Fibroblast of lung (primary cell): Measurements from ENCODE around the gene AGBL3. TPM values are rescaled to one million over a fixed set of nuclear protein-coding genes. Genes with fewer than 3 reads are reported as not detected.

Experiments
- DNase-seq, 2 donors: peaks; one replicate each; pipeline versions ENCODE4 v3.0.0 to v3.0.0-alpha.2; 2010; ENCODE audit warnings: low read depth in 2 of 2
- H2AFZ ChIP-seq: 2 replicates; pipeline ENCODE4 v1.5.1; 2012; ENCODE audit warnings: low read length, control low read depth, inconsistent platforms
- H3K27ac ChIP-seq: 2 replicates; pipeline ENCODE4 v1.5.1; 2011; ENCODE audit warnings: low read length, control low read depth; ENCODE audit not compliant: insufficient read depth
- H3K27me3 ChIP-seq: 2 replicates; pipeline ENCODE4 v1.5.1; 2011; ENCODE audit warnings: mild to moderate bottlenecking, low read length; ENCODE audit not compliant: control insufficient read depth, insufficient read depth
- H3K36me3 ChIP-seq: 2 replicates; pipeline ENCODE4 v1.5.1; 2011; ENCODE audit warnings: low read length; ENCODE audit not compliant: control insufficient read depth, insufficient read depth
- H3K4me1 ChIP-seq: 2 replicates; pipeline ENCODE4 v1.5.1; 2011; ENCODE audit warnings: low read length; ENCODE audit not compliant: control insufficient read depth, insufficient read depth; ENCODE audit errors: extremely low read depth
- H3K4me2 ChIP-seq: 2 replicates; pipeline ENCODE4 v1.5.1; 2011; ENCODE audit warnings: low read length, control low read depth; ENCODE audit not compliant: insufficient read depth; ENCODE audit errors: extremely low read depth
- H3K4me3 ChIP-seq, 4 experiments: fragments of 200-600 bp in 1 of 4; sonication (generic) in 1 of 4; replicated peaks in 1 of 4; 2 replicates each; pipeline ENCODE4 v1.5.1; 2011 to 2016; ENCODE audit warnings: low read length in 4 of 4, low read depth in 3 of 4, mild to moderate bottlenecking in 3 of 4, control low read depth in 2 of 4, inconsistent platforms in 1 of 4, mixed read lengths in 1 of 4; ENCODE audit not compliant: insufficient read depth in 1 of 4; ENCODE audit errors: control extremely low read depth in 1 of 4
- H3K79me2 ChIP-seq: 2 replicates; pipeline ENCODE4 v1.5.1; 2012; ENCODE audit warnings: mild to moderate bottlenecking, low read length, inconsistent platforms; ENCODE audit not compliant: control insufficient read depth, insufficient read depth
- H3K9ac ChIP-seq: 2 replicates; pipeline ENCODE4 v1.5.1; 2011; ENCODE audit warnings: mild to moderate bottlenecking, low read length, control low read depth; ENCODE audit not compliant: insufficient read depth
- H3K9me3 ChIP-seq: 2 replicates; pipeline ENCODE4 v1.5.1; 2012; ENCODE audit warnings: low read depth, low read length; ENCODE audit not compliant: control insufficient read depth, insufficient read depth
- H4K20me1 ChIP-seq: 2 replicates; pipeline ENCODE4 v1.5.1; 2011; ENCODE audit warnings: low read length; ENCODE audit not compliant: control insufficient read depth, insufficient read depth; ENCODE audit errors: extremely low read depth
- CTCF ChIP-seq, 2 donors: IDR thresholded peaks in 1 of 2; conservative IDR thresholded peaks in 1 of 2; 1 replicate in 1 of 2; 2 replicates in 1 of 2; pipeline ENCODE4 v1.5.1; 2011 to 2012; ENCODE audit warnings: low read length in 2 of 2, control low read depth in 1 of 2, inconsistent platforms in 1 of 2, low read depth in 1 of 2, mild to moderate bottlenecking in 1 of 2
- EZH2 ChIP-seq: IDR thresholded peaks from 2 replicates; pipeline ENCODE4 v1.5.1; 2012; ENCODE audit warnings: low read length, control low read depth, mild to moderate bottlenecking; ENCODE audit errors: missing control alignments
- polyA plus RNA-seq, 2 donors: library from polyadenylated mRNA; depleted of rRNA in 1 of 2; stranded (reverse) in 1 of 2; unstranded in 1 of 2; fragments of >200 nt; gene quantifications; 2 replicates each; pipeline ENCODE4 v1.2.1, GENCODE V29; 2011 to 2012; ENCODE audit warnings: missing spikeins in 1 of 2
- total RNA-seq: library from RNA; depleted of rRNA; stranded (reverse); fragments of >200 nt; gene quantifications from 2 replicates; pipeline ENCODE4 v1.2.1, GENCODE V29; 2014

Gene AGBL3
- total and polyA plus RNA-seq, 2 donors (not counting 1 experiment from before 2014, with no cell fraction given) = 0.56 to 1.3 TPM

GRCh38 chr7:134992626-134993179 is 6.4 kb downstream of the AGBL3 start:
- TF ChIP-seq CTCF (conservative IDR thresholded peaks at IDR 0.05 in 1 of 2, IDR thresholded peaks at IDR 0.05 in 1 of 2; ENCODE audit: low read depth in 1 of 2, low read length in 2 of 2) = no peak
- no peak for TF ChIP-seq EZH2
- Histone ChIP-seq H3K4me2 (peak overlapping the region; percentile 38), H3K4me1 (peaks cover 8% of the 10 kb centered on the region), H3K27ac (no peak overlapping the region), H3K9me3 (no peaks in the 10 kb centered on the region), H4K20me1 (no peaks in the 10 kb centered on the region), H3K27me3 (no peaks in the 10 kb centered on the region), H3K79me2 (no peaks in the 10 kb centered on the region), H3K9ac (no peak overlapping the region), H3K36me3 (no peaks in the 10 kb centered on the region), H3K4me3 (no peak overlapping the region), H2AFZ (peak overlapping the region; percentile 26)
- DNase-seq = peak; percentile 17 to 49

- no peaks in the 10 kb centered on the region for H3K79me2 ChIP-seq
- no peak overlapping the region for H3K4me2 ChIP-seq
- no peaks in the 10 kb centered on the region for H4K20me1 ChIP-seq
- no peak for DNase-seq
- no peaks in the 10 kb centered on the region for H3K9me3 ChIP-seq
- H3K4me3 ChIP-seq = no peak overlapping the region
- TF ChIP-seq CTCF (conservative IDR thresholded peaks at IDR 0.05 in 1 of 2, IDR thresholded peaks at IDR 0.05 in 1 of 2; ENCODE audit: low read depth in 1 of 2, low read length in 2 of 2) (no peak), EZH2 (no peak)
- H3K27me3 ChIP-seq = no peaks in the 10 kb centered on the region
- H2AFZ ChIP-seq = no peak overlapping the region
- no peak overlapping the region for H3K9ac ChIP-seq
- H3K27ac ChIP-seq = no peak overlapping the region
- H3K4me1 ChIP-seq = peaks cover 8% of the 10 kb centered on the region
- H3K36me3 ChIP-seq = no peaks in the 10 kb centered on the region
Measured at GRCh38 chr7:134993877-134994456, 7.7 kb downstream of the AGBL3 start.

- H3K4me2 ChIP-seq = no peak overlapping the region
- no peak overlapping the region for H3K27ac ChIP-seq
- TF ChIP-seq CTCF (conservative IDR thresholded peaks at IDR 0.05 in 1 of 2, IDR thresholded peaks at IDR 0.05 in 1 of 2; ENCODE audit: low read depth in 1 of 2, low read length in 2 of 2) (no peak), EZH2 (no peak)
- H3K9me3 ChIP-seq = no peaks in the 10 kb centered on the region
- no peak overlapping the region for H3K9ac ChIP-seq
- no peaks in the 10 kb centered on the region for H3K79me2 ChIP-seq
- H3K36me3 ChIP-seq = no peaks in the 10 kb centered on the region
- no peak overlapping the region for H2AFZ ChIP-seq
- no peaks in the 10 kb centered on the region for H4K20me1 ChIP-seq
- H3K4me3 ChIP-seq = no peak overlapping the region
- H3K4me1 ChIP-seq = peaks cover 8% of the 10 kb centered on the region
- H3K27me3 ChIP-seq = no peaks in the 10 kb centered on the region
- no peak for DNase-seq
Measured at GRCh38 chr7:134995239-134996096, 9.2 kb downstream of the AGBL3 start.
